Measurements from ENCODE around the gene GLI3.
"Not testable (repeated sequence)": the region's sequence is repeated elsewhere in the genome, so short reads cannot be mapped to it uniquely, and the experiment has no call there.

Gene GLI3

GRCh38 chr7:42211938-42212337 lies 25.1 kb downstream of the GLI3 start:
- DNase-seq = no peak
- Histone ChIP-seq H3K9me3 (ENCODE audit: severe bottlenecking) (no peaks in the 10 kb centered on the region), H3K4me3 (ENCODE audit: low read depth, low read length) (no peak overlapping the region), H3K36me3 (no peaks in the 10 kb centered on the region), H3K27me3 (ENCODE audit: insufficient read depth, low read depth, severe bottlenecking) (no peaks in the 10 kb centered on the region), H3K27ac (no peak overlapping the region)
- no peak for TF ChIP-seq CTCF (IDR thresholded peaks at IDR 0.05; ENCODE audit: low read depth, low read length)

- Histone ChIP-seq H3K36me3 (no peaks in the 10 kb centered on the region), H3K27me3 (ENCODE audit: insufficient read depth, low read depth, severe bottlenecking) (no peaks in the 10 kb centered on the region), H3K9me3 (ENCODE audit: severe bottlenecking) (no peaks in the 10 kb centered on the region), H3K4me3 (ENCODE audit: low read depth, low read length) (no peak overlapping the region), H3K27ac (no peak overlapping the region)
- no peak for DNase-seq
- TF ChIP-seq CTCF (IDR thresholded peaks at IDR 0.05; ENCODE audit: low read depth, low read length) = no peak
Observed at GRCh38 chr7:42210779-42211178, 26.2 kb downstream of the GLI3 start.

GRCh38 chr7:42210333-42210732 lies 26.7 kb downstream of the GLI3 start:
- DNase-seq = no peak
- no peak for TF ChIP-seq CTCF (IDR thresholded peaks at IDR 0.05; ENCODE audit: low read depth, low read length)
- Histone ChIP-seq H3K9me3 (ENCODE audit: severe bottlenecking) (no peaks in the 10 kb centered on the region), H3K27me3 (ENCODE audit: insufficient read depth, low read depth, severe bottlenecking) (no peaks in the 10 kb centered on the region), H3K36me3 (no peaks in the 10 kb centered on the region), H3K27ac (no peak overlapping the region), H3K4me3 (ENCODE audit: low read depth, low read length) (no peak overlapping the region)

GRCh38 chr7:42209085-42209484 lies 27.9 kb downstream of the GLI3 start:
- not testable (repeated sequence) for H3K4me3 ChIP-seq (ENCODE audit: low read depth, low read length); H3K27ac ChIP-seq; DNase-seq; H3K9me3 ChIP-seq (ENCODE audit: severe bottlenecking); H3K36me3 ChIP-seq; H3K27me3 ChIP-seq (ENCODE audit: insufficient read depth, low read depth, severe bottlenecking)

GRCh38 chr7:42208572-42208971 lies 28.4 kb downstream of the GLI3 start:
- Histone ChIP-seq H3K9me3 (ENCODE audit: severe bottlenecking) (no peaks in the 10 kb centered on the region), H3K4me3 (ENCODE audit: low read depth, low read length) (no peak overlapping the region), H3K27me3 (ENCODE audit: insufficient read depth, low read depth, severe bottlenecking) (no peaks in the 10 kb centered on the region), H3K27ac (no peak overlapping the region), H3K36me3 (no peaks in the 10 kb centered on the region)
- no peak for DNase-seq
- no peak for TF ChIP-seq CTCF (IDR thresholded peaks at IDR 0.05; ENCODE audit: low read depth, low read length)

GRCh38 chr7:42207420-42207819 lies 29.6 kb downstream of the GLI3 start:
- no peak overlapping the region for H3K4me3 ChIP-seq (ENCODE audit: low read depth, low read length)
- TF ChIP-seq CTCF (IDR thresholded peaks at IDR 0.05; ENCODE audit: low read depth, low read length) = no peak
- no peak overlapping the region for H3K27ac ChIP-seq
- H3K9me3 ChIP-seq (ENCODE audit: severe bottlenecking) = no peaks in the 10 kb centered on the region
- no peaks in the 10 kb centered on the region for H3K27me3 ChIP-seq (ENCODE audit: insufficient read depth, low read depth, severe bottlenecking)
- H3K36me3 ChIP-seq = no peaks in the 10 kb centered on the region
- no peak for DNase-seq
